T-helper 1 cell treated with Interleukin-12 subunit alpha and Interleukin-12 subunit beta and Interleukin-4 antibody, amounts not matched to agents 30 ng/mL and 1 ng/mL, for 36 hours (primary cell): ENCODE data around the gene STAT3. TPM values are rescaled to one million over a fixed set of nuclear protein-coding genes. Genes with fewer than 3 reads are reported as not detected.

Experiments used
- intact Hi-C: fragments of 100-400 bp; cut with micrococcal nuclease; formaldehyde crosslinking; loops from one replicate; pipeline ENCODE4 v1.15.1; 2024
- total RNA-seq: library from RNA; stranded (reverse); gene quantifications from 2 replicates; pipeline ENCODE4 v1.2.3, GENCODE V29; 2022

Gene STAT3
- total RNA-seq, 1 donor from 2014 or later: 230 TPM

DNA sequence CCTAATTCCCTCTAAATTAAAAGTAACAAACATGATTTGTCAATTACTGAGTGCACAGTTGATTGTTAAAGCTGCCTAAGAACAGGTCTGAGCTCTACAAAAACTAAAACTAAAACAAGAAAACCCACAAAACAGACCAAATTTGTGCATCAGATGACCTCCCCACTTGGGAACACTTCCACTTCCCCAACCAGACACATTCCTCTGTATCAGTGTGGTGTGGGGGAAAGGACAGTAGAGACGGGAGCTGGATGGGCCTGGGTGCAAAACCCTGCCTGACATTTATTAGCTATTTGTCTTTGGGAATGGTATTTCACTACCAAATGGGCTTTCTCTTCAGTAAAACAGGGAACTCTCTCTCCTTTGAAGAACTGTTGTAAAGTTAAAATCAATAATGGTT is 29.8 kb downstream of the STAT3 start:
- intact Hi-C loops: no loop called here

DNA sequence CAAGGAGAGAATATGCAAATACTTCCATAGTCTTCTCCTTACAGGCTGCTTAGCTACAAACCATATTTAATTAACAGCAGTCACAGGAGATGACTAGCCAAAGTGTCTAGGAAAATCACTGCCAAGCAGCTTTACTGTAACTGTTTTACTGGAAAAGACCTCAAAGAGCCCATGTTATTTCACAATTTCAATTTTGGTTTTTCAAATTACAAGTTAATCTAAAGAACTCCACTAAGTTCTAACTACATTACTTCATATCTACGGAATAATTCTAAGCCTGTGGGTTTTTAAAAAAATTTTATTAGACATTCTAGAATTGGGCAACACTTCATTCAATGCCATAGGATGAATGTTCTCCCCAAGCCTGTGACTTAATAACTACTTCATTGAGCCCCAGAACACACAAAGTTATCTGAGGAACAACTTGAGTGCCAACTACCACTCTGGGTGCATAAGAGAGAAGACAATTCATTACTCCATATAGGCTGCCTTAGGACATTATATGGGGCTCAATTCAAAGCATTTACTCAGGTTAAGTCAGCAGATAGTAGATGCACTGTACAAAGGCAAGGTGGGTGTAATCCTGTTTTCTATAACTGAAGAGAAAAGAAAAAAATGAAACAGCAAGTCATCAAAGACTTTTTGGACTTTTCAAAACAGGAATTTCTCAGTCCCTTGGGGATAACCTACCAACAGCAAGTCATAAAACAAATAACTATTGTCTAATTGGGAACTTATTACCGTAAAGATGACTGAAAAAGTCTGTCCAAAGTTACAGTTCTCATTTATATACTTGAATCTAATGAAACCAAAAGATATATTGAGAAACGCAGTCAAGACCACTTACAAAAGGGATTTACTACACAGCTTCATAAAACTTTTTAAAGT is 33.0 kb downstream of the STAT3 start:
- intact Hi-C loops: no loop called here

DNA sequence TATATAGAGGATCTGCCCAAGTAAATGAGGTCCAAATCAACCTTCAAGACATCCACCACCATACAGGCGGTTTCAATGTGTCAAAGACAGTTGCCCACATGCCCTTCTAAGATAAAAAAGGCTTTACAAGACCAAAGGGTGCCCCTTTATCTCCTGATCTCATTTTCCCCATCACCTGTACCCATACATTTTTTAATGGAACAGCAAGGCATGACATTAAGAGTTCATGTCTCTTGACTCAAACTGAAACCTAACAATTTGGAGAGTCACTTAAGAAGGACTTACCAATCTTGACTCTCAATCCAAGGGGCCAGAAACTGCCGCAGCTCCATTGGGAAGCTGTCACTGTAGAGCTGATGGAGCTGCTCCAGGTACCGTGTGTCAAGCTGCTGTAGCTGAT is 40.1 kb downstream of the STAT3 start:
- intact Hi-C loops: no loop called here

DNA sequence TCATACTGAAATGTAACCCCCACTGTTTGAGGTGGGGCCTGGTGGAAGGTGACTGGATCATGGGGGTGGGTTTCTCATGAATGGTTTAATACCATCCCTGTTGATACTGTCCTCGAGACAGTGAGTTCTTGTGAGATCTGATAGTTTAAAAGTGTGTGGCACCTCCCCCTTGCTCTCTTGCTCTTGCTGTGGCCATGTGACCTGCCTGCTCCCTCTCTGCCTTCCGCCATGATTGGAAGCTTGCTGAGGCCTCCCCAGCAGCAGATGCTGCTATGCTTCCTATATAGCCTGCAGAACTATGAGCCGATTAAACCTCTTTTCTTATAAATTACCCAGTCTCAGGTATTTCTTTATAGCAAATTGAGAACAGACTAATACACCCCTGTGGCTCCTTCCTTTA is 40.6 kb downstream of the STAT3 start:
- intact Hi-C loops: no loop called here

DNA sequence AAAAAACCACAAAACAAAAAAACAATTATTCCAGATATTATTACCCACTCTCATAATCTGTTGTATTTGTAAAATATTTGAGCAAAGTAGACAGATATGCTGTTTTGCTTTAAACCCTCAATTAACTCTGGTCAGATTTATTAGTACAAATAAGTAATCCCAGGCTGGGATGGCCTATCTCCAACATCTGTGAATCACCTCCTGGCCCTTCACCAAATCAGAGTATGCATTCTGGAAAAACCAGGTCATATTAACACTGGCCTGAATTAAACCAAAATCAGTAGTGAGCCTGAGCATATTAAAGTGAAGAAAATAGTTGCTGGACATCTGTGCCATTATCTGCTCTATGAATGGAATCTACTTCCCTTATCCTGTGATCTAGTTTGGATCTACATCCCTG is 41.0 kb downstream of the STAT3 start:
- intact Hi-C loops: no loop called here

DNA sequence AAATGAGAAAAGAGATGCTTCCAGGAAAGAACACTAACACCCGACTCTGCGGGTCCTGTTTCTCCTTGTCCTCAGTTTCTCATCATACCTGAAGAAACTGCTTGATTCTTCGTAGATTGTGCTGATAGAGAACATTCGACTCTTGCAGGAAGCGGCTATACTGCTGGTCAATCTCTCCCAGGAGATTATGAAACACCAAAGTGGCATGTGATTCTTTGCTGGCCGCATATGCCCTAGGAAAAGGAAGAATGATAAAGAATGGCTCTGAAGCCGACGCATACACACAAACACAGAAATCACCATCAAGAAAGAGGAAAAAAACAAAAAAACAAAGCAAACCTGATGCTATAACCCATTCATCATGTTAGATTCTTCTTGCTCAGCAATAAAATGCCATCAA is 41.8 kb downstream of the STAT3 start:
- intact Hi-C loops: no loop called here

DNA sequence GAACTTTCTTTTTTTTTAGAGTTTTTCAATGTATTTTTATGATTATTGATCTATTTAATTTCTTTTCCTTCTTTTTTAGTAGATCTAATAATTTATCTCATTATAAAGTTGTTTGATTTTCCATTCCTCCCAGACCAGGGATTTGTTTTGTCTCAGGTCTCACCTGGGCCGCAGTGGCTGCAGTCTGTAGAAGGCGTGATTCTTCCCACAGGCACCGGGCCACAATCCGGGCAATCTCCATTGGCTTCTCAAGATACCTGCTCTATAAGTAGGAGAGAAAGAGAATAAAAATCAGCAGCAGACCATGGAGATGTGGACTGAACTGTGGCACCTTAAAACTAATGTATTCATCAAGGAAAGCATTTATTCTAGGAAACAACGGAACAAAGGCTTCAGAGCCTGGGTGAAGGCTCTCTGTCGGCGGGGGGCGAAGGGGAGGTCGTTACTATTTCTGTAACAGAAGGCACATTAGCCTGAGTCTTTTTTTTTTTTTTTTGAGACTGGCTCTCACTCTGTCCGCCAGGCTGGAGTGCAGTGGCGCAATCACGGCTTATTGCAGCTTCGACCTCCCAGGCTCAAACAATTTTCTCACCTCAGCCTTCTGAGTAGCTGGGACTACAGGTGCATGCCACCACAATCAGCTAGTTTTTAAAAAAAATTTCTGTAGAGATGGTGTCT is 42.7 kb downstream of the STAT3 start:
- intact Hi-C loops: no loop called here

DNA sequence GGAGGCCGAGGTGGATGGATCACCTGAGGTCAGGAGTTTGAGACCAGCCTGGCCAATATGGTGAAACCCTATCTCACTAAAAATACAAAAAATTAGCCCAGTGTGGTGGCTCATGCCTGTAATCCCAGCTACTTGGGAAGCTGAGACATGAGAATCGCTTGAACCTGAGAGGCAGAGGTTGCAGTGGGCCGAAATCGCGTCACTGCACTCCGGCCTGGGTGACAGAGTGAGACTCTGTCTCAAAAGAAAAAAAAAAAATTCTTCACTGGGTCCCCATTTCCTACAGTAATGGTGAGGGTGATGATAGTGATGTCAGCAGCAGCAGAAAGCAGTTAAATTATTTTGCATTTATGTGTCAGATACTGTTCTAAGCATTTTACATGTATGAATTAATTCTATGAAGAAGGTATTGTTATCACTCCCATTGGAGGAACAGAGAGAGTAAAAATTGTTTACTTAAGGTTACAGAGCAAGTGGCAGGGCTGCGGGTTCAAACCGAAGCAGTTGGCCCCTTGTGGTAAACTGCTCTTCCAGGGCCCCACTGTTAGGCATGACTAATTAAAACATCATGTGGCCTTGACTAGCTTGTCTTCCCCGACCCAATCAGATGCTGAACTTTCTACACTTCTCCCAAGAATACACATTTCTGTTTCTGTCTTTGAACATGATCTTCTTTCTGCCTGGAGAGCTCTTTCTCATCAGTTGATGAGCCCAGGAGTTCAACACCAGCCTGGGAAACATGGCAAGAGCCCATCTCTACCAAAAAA is 45.8 kb downstream of the STAT3 start:
- intact Hi-C loops: loop anchor here (1.0 kb wide), 1 partner anchor 46 kb away; the partner anchor contains the start of gene STAT3

DNA sequence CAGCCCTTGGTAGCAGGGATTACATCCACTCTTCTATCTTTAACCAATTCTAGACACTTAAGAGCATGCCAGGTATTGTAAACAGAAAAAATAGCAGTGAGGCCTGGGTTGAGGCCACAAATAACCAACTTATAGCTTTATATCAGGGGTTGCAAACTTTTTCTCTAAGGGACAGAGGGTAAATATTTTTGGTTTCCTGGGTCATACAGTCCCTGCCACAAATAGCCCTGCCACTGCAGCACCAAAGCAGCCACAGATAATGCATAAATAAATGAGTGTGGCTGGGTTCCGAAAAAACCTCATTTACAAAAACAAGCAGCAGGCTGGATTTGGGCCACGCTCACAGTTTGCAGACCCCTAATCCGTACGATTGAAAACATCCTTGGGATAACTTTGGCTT is 46.7 kb downstream of the STAT3 start:
- intact Hi-C loops: loop anchor here (2.0 kb wide), 2 partner anchors 53 to 93 kb away; partner anchors contain the start of gene STAT5A

DNA sequence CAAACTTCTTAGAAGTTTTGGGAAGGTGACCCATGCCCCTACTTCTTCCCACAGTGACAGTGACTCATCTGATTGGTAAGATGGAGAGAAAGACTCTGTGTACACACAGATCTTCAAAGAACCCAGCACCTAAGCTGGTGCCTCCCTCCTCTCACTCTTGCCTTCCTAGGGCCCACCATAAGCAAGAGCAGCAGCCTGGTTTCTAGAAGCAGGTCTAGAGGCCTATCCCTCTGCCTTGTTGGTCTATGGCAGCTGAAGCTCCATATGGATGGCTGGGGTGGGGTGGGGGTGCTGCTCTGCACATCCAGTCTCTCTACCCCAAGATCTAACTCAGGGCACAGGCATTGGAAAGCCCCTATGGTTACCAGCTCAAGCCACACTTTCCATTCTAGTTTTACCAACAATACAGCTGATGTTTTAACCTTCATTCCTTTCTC is 47.5 kb downstream of the STAT3 start:
- intact Hi-C loops: loop anchor here (2.0 kb wide), 2 partner anchors 52 to 92 kb away; partner anchors contain the start of gene STAT5A

DNA sequence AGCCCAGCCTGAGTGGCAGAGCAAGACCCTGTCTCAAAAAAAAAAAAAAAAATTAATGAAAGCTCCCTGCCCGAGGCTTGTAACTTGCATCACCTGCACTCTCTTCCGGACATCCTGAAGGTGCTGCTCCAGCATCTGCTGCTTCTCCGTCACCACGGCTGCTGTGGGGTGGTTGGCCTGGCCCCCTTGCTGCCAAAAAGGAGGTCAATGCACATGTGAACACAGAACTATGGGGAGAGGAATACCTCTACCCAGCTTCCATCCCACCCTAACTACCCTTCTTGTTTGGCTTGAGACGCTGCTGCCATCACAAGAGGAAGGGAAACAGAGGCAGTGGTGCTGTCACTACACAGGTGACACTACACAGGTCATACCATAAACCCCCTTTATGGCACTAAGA is 49.0 kb downstream of the STAT3 start:
- intact Hi-C loops: loop anchor here (5.0 kb wide), 1 partner anchor 118 kb away; the partner anchor contains the start of gene ATP6V0A1

DNA sequence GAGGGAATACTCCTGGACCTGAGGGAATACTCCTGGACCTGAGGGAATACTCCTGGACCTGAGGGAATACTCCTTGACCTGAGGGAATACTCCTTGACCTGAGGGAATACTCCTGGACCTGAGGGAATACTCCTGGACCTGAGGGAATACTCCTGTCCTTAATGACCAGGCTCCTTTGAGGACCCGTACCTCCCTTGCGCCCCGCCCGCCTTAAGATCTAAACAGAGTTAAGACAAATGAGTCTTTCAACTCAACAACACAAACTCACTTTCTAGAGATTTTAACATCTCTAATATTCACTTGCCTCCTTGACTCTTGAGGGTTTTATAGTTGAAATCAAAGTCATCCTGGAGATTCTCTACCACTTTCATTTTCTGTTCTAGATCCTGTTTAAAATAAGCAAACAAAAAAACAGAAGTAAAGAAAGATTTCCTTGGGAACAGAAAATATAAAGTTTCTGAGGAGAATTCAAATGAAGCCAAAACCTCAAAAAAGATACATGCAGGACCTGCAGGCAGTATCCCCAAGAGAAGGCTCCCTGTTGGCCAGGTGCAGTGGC is 49.7 kb downstream of the STAT3 start:
- intact Hi-C loops: loop anchor here (5.0 kb wide), 1 partner anchor 119 kb away; the partner anchor contains the start of gene ATP6V0A1

DNA sequence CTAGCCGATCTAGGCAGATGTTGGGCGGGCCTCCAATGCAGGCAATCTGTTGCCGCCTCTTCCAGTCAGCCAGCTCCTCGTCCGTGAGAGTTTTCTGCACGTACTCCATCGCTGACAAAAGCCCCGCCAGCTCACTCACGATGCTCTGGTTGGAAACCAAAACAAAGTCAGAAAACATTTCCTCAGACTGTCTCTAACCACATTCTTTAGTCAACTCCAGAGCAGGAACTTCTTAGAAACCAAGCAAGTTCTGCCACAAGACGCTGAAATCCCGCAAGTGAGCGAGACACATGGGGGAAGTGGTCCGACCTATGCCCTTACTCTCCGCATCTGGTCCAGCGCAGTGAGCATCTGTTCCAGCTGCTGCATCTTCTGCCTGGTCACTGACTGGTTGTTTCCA is 50.8 kb downstream of the STAT3 start:
- intact Hi-C loops: loop anchor here (1.0 to 5.0 kb wide), 6 partner anchors 14 to 120 kb away; partner anchors contain the start of genes ATP6V0A1 and STAT3

DNA sequence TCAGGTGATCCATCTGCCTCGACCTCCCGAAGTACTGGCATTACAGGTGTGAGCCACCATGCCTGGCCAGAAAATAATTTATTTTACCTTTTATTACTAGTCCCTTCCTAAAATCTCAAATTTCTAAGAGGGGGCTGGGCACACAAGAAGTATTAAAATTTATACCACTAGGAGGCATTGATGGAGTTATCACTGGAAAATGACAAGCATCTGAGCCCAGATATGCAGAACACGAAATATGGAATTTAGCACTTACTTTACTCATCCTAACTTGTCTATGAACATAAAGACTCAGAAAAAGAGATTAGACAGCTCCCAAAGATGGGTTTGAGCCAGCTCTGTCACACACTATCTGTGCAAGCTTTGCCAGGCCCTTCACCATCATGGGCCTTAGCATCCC is 53.6 kb downstream of the STAT3 start:
- intact Hi-C loops: loop anchor here (5.0 kb wide), 1 partner anchor 123 kb away; the partner anchor contains the start of gene ATP6V0A1

DNA sequence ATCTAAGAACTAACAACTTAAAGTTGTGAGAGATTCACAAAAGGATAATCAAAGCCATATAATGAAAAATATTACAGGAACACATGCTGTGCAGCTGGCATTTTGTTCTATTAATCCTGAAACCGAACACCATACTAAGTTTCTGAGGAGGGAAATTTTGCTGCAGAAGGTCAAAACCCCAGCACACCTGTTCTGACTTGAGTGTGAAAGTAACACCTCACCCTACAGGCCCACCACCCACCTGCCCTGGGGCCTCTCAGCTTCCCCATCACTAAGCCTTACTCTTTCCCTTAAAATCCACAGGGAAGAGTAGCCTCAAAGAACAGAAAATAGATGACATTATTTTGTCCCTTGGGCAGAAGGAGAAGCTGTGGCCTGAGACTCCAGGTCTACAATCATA is 55.2 kb downstream of the STAT3 start:
- intact Hi-C loops: no loop called here

DNA sequence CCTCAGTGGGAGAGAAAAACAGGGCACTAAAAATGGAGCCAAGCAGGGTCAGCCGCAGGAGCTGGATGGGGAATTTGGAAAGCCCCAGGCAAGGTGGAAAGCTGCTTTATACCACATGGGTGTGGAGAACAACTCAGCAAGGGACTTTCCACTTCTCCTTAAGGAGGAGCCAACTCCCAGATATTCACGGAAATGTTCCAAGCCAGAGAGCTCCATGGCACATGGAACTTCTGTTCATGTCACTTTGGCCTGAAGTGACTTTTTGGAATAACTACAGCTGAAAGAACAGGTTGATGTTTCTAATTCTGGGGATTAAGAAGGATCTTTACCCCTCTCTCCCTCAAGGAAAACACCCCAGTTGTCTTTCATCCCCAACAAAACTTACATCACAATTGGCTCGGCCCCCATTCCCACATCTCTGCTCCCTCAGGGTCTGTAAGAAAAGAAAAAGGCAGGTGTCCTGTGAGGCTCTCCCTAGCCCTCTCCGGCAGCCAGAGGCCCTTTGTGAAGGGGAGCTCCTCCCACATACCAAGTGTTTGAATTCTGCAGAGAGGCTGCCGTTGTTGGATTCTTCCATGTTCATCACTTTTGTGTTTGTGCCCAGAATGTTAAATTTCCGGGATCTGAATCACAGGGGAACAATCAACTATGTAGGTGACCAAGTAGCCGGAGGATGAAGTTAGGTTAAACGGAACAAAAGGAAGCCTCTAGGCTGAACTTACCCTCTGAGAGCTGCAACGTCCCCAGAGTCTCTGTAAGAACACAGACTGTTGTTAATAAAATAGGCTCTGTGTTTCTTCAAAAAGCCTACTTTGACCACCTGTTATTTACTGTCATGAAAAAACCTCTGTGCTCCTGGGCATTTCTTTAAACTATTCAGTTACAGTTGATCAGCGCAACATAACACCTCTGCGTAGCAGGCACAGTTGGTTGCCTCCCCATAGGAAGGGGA is 58.9 kb downstream of the STAT3 start:
- intact Hi-C loops: no loop called here

DNA sequence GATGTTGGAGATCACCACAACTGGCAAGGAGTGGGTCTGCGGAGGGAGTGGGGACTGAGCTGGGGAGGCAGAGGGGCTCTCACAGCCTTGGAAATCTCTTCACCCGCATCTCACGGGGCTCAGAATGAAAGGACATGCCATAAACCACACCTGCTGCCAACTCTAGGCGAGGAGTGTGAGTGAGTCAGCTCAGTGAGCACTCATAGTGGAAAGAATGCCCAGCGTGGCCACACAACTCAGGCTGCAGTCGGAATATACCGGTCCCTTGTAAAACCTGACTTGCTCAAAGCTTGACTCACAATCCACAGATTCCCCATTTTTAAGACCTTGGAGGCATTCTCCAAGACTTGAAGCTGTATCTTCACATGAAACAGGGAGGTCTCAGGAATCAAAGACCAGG is 63.2 kb downstream of the STAT3 start:
- intact Hi-C loops: no loop called here

DNA sequence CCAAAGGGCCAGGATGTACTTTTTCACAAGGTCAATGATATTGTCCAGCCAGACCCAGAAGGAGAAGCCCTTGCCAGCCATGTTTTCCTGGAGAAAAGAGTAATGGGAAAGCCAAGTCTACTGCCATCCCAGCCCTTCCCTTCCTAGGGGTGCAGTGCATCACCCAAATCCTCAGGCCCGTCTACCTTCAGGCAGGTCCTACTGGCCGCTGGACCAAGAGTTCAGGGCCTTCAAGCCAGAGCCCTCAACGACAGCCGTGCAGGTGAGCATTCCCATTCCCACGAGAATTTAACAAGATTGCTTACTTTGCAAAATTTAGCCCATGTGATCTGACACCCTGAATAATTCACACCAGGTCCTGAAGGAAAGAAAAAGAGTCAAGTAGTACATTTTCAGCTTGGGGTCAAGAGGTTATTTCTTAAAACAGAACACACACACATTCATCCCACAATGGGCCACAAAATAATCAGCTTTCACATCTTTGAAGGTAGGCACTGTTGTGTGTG is 64.9 kb downstream of the STAT3 start:
- intact Hi-C loops: loop anchor here (1.0 kb wide), 1 partner anchor 14 kb away; no protein-coding TSS in a partner anchor
